ENCODE data around the gene VARS2. TPM values are rescaled to one million over a fixed set of nuclear protein-coding genes. Genes with fewer than 3 reads are reported as not detected.
A peak's percentile ranks its signal among the peaks of the same experiment; 100 is the strongest.

Gene VARS2
- total RNA-seq, 4 donors from 2014 or later, result 13.0 to 25.2 (median 18.1) TPM

DNA sequence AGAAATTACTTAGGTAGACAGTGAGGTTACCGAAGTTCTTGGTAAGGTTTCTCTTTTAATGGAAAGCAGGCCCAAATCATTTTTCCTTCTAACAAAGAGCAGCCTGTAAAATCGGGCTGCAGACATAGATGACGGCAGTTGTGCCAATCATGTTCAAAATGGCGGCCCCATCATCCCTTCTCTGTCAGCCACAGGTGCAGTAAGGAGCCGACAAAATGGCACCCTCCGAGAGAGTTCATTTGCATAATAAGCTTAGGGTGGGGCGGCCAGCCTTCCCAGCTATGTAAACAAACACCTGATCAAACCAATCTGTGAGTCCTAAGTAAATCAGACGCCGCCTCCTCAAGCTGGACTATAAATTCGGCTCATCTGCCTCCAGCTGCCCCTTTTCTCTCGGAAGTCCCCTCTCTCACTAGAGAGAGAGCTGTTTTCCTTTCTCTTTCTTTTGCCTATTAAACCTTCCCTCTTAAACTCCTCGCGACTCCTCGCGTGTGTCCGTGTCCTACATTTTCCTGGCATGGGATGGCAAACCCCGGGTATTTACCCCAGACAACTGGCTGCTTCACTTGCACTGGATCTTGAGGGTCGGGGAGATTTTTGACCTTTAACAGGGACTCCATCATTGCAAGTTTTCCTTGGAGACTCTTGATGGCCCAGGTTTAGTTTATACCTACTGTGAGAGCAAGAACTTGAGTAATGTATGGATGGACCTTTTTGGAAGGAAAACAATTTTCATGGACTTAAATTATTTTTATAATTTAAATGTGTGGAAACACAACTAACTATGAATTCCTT is 38.6 kb upstream of the VARS2 start:
- peak; percentile 49 to 85 for DNase-seq (ENCODE audit: low spot score in 2 of 2)
- WGBS, 2 donors, result 56 to 63% methylated on average over 18 of the region's 18 CpGs
- no peak overlapping the region for H3K4me3 ChIP-seq (ENCODE audit: low read depth, poor library complexity, severe bottlenecking)
- intact Hi-C loops (cut with DNase I; ENCODE audit: low total_unique reads), result loop anchor here (5.0 to 10.0 kb wide), 2 partner anchors 48 to 131 kb away; partner anchors contain the start of genes FLOT1 and IER3
- no peak for TF ChIP-seq POLR2A (IDR thresholded peaks at IDR 0.05)
- TF ChIP-seq, protein P1, sequence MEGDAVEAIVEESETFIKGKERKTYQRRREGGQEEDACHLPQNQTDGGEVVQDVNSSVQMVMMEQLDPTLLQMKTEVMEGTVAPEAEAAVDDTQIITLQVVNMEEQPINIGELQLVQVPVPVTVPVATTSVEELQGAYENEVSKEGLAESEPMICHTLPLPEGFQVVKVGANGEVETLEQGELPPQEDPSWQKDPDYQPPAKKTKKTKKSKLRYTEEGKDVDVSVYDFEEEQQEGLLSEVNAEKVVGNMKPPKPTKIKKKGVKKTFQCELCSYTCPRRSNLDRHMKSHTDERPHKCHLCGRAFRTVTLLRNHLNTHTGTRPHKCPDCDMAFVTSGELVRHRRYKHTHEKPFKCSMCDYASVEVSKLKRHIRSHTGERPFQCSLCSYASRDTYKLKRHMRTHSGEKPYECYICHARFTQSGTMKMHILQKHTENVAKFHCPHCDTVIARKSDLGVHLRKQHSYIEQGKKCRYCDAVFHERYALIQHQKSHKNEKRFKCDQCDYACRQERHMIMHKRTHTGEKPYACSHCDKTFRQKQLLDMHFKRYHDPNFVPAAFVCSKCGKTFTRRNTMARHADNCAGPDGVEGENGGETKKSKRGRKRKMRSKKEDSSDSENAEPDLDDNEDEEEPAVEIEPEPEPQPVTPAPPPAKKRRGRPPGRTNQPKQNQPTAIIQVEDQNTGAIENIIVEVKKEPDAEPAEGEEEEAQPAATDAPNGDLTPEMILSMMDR (IDR thresholded peaks at IDR 0.05), result no peak

DNA sequence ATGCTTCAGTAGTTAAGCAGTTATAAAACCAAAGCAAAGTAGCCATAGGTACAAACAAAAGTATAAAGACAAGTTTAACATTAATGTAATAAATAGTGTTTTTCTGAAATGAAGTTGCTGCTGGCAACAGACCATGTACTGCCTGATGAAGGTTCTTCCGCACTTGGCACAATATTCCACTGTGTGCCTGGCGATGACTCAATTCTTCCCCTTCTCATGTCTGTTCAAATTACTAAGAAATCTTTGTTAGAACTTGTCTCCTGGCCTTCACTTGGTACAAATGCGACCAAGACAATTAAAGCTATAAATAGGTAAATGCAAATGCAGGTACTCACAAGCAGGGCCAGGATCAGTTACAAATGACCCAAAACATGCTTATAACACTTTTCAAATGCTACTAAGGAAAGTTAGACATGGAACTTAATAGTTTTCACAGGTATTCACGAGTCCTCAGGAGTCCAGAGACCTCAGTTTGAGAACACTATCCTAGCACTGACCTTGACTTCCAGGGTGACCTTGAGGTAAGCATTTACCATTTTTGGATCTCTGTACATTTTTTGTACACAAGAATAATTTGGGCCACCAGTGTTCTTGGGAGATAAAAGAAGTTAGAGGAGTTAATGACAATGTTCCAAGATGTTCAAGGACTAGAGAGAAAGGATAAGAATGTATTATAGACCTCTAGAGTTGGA is 37.9 kb upstream of the VARS2 start:
- 35 to 44% methylated on average over 4 of the region's 4 CpGs for whole genome bisulfite sequencing, 2 donors
- peak; percentile 69 to 75 for DNase-seq (ENCODE audit: low spot score in 2 of 2)
- intact Hi-C loops (cut with DNase I; ENCODE audit: low total_unique reads), result loop anchor here (5.0 to 10.0 kb wide), 2 partner anchors 49 to 131 kb away; partner anchors contain the start of genes FLOT1 and IER3
- H3K4me3 ChIP-seq (ENCODE audit: low read depth, poor library complexity, severe bottlenecking), result no peak overlapping the region
- TF ChIP-seq, protein P1 (IDR thresholded peaks at IDR 0.05), result no peak
- no peak for TF ChIP-seq POLR2A (IDR thresholded peaks at IDR 0.05)

DNA sequence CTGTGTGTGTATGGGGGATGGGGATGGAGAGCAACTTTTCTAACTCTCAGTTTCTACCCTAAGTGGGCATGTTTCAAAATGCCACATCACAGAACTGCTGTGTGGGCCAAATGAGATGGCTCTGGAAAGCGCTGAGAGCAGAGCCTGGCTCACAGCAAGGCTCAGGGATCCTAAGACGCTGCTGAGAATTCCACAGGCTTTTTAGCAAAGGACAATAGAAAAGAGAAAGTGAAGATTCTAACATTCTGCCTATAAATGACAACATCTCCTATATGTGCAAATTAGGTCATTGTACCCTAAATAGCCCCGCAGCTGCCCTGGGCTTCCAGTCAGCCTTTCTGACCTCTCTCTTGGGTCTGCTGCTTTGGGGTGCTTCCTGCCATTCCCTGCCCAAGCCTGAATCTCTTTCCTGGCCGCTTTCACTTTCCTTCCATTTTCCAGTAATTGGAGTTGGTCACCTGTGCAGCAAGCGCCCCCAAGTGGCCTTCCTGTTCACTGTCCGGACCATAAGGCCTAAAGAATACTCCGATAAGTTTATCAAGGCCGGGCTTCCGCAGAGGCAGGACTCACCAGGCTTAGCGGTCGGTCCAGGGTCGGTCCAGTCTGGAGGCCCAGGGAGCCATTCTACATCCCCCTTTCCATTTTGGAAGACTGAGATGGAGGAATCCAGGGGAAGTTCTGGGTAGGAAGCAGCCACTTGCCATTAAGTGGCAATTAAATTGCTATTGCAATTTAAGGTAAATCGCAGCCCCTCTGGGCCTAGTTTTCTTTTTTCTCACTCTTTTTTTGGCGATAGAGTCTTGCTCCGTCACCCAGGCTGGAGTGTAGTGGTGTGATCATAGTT is 36.4 kb upstream of the VARS2 start:
- 11 to 12% methylated on average over 15 of the region's 15 CpGs for WGBS, 2 donors
- peak; percentile 89 to 97 for DNase-seq (ENCODE audit: low spot score in 2 of 2)
- no peak overlapping the region for H3K4me3 ChIP-seq (ENCODE audit: low read depth, poor library complexity, severe bottlenecking)
- no peak for TF ChIP-seq POLR2A (IDR thresholded peaks at IDR 0.05)
- TF ChIP-seq, protein P1 (IDR thresholded peaks at IDR 0.05), result peak in 1 of 3 donors; percentile 85
- intact Hi-C loops (cut with DNase I; ENCODE audit: low total_unique reads), result loop anchor here (5.0 to 10.0 kb wide), 2 partner anchors 50 to 133 kb away; partner anchors contain the start of genes FLOT1 and IER3

DNA sequence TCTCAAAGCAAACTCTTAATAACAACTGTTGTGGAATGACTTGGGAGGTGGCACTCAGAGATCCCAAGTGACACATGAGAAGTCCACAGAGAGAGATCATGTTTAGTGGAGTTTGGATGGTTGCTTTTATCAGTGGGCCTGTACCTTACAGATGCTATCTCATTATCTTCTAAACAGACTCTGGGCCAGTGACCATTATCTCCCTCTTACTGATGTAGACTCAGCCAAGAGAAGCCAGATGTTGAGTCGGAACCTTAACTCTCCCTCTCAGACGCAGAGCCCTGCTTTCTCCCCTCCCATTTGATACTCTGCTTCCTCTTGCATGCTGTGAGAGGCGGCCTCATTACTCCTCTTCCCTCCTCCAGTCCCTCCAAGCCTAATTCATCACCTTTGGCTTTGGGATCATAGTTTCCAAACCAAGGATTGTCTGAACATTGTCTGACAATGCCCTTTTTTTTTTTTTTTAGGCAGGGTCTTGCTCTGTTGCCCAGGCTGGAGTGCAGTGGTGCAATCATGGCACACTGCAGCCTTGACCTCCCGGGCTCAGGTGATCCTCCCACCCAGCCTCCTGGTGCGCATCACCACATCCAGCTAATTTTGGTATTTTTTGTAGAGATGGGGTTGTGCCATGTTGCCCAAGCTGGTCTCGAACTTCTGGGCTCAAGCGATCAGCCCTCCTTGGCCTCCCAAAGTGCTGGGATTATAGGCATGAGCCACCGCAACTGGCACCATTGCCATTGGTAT is 34.2 kb upstream of the VARS2 start:
- intact Hi-C loops (cut with DNase I; ENCODE audit: low total_unique reads), result loop anchor here (5.0 to 10.0 kb wide), 2 partner anchors 53 to 135 kb away; partner anchors contain the start of genes FLOT1 and IER3
- 77 to 83% methylated on average over 8 of the region's 8 CpGs for WGBS, 2 donors
- TF ChIP-seq, protein P1 (IDR thresholded peaks at IDR 0.05), result no peak
- TF ChIP-seq POLR2A (IDR thresholded peaks at IDR 0.05), result no peak
- peak in 1 of 2 donors; percentile 40 for DNase-seq (ENCODE audit: low spot score in 2 of 2)
- no peak overlapping the region for H3K4me3 ChIP-seq (ENCODE audit: low read depth, poor library complexity, severe bottlenecking)

Data from lower leg skin (tissue), 4 donors.